ENCODE data around the gene SPRYD3.

Gene SPRYD3

DNA sequence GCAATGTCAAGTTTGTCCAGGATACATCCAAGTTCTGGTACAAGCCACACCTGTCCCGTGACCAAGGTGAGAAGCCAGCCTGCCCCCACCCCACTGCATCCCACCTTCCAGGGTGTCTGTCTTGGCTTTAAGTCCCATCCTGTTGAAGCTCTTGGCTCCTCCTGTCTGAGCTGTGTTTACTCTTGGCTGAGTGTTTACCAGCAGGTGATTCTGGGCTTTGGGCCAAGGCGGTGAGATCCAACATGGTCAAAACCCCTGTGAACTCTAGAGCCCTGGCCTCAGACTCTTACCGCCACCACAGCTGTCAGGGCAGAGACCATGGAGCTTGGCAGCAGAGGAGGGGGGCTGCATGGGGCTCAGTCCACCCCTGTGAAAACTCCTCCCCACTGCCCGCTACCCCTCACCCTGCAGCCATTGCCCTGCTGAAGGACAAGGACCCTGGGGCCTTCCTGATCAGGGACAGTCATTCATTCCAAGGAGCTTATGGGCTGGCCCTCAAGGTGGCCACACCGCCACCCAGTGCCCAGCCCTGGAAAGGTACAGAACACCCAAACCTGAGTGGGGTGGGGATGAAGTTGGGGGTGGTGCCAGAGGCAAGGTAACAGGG lies 17.7 kb downstream of the SPRYD3 start:
- peaks cover 2% of the 10 kb centered on the region; the same call in 1 of the 2 replicates for H3K36me3 ChIP-seq
- peak; percentile 61 for DNase-seq
- H3K27ac ChIP-seq = no peak overlapping the region
- TF ChIP-seq CTCF (IDR thresholded peaks at IDR 0.05; ENCODE audit: low read depth, low read length) = peak; percentile 68
- H3K27me3 ChIP-seq (ENCODE audit: insufficient read depth, low read depth, severe bottlenecking) = no peaks in the 10 kb centered on the region
- no peak overlapping the region for H3K4me3 ChIP-seq (ENCODE audit: low read depth, low read length)
- H3K9me3 ChIP-seq (ENCODE audit: severe bottlenecking) = no peaks in the 10 kb centered on the region

DNA sequence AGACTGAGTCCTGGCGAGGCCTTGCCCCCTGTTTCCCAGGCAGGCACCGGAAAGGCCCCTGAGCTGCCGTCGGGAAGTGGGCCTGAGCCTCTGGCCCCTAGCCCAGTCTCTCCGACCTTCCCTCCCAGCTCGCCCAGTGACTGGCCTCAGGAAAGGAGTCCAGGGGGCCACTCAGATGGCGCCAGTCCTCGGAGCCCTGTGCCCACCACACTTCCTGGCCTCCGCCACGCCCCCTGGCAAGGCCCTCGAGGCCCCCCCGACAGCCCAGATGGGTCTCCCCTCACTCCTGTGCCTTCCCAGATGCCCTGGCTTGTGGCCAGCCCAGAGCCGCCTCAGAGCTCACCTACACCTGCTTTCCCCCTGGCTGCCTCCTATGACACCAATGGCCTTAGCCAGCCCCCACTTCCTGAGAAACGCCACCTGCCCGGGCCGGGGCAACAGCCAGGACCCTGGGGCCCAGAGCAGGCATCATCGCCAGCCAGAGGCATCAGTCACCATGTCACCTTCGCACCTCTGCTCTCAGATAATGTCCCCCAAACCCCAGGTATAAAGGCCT lies 18.4 kb downstream of the SPRYD3 start:
- H3K9me3 ChIP-seq (ENCODE audit: severe bottlenecking) = no peaks in the 10 kb centered on the region
- no peak overlapping the region for H3K4me3 ChIP-seq (ENCODE audit: low read depth, low read length)
- TF ChIP-seq CTCF (IDR thresholded peaks at IDR 0.05; ENCODE audit: low read depth, low read length) = no peak
- no peaks in the 10 kb centered on the region for H3K36me3 ChIP-seq
- no peak overlapping the region for H3K27ac ChIP-seq
- DNase-seq = no peak
- H3K27me3 ChIP-seq (ENCODE audit: insufficient read depth, low read depth, severe bottlenecking) = no peaks in the 10 kb centered on the region

DNA sequence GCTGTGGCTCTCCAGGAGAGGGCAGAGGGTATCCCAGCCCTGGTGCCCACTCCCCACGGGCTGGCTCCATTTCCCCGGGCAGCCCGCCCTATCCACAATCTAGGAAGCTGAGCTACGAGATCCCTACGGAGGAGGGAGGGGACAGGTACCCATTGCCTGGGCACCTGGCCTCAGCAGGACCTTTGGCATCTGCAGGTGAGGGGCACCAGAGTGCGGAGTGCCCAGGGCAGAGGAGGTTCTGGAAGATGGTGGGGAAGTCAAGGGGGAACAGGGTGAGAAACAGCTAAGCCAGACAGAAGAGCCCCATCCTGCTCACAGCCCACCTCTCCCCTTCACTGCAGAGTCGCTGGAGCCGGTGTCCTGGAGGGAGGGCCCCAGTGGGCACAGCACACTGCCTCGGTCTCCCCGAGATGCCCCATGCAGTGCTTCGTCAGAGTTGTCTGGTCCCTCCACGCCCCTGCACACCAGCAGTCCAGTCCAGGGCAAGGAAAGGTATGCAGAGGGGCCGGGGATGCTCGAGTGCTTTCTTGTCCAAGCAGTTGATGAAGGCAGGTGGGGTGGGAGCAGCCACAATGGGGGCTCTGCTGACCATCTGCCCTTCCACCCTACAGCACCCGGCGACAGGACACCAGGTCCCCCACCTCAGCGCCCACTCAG lies 19.0 kb downstream of the SPRYD3 start:
- TF ChIP-seq CTCF (IDR thresholded peaks at IDR 0.05; ENCODE audit: low read depth, low read length) = no peak
- Histone ChIP-seq H3K27ac (no peak overlapping the region), H3K36me3 (no peaks in the 10 kb centered on the region), H3K27me3 (ENCODE audit: insufficient read depth, low read depth, severe bottlenecking) (no peaks in the 10 kb centered on the region), H3K9me3 (ENCODE audit: severe bottlenecking) (no peaks in the 10 kb centered on the region), H3K4me3 (ENCODE audit: low read depth, low read length) (no peak overlapping the region)
- DNase-seq = no peak

GRCh38 chr12:53059434-53060063 lies 19.6 kb downstream of the SPRYD3 start:
- Histone ChIP-seq H3K36me3 (no peaks in the 10 kb centered on the region), H3K27me3 (ENCODE audit: insufficient read depth, low read depth, severe bottlenecking) (no peaks in the 10 kb centered on the region), H3K9me3 (ENCODE audit: severe bottlenecking) (no peaks in the 10 kb centered on the region), H3K27ac (no peak overlapping the region), H3K4me3 (ENCODE audit: low read depth, low read length) (no peak overlapping the region)
- TF ChIP-seq CTCF (IDR thresholded peaks at IDR 0.05; ENCODE audit: low read depth, low read length) = no peak
- DNase-seq = no peak

- no peak for DNase-seq
- no peak for TF ChIP-seq CTCF (IDR thresholded peaks at IDR 0.05; ENCODE audit: low read depth, low read length)
These were observed 20.3 kb downstream of the SPRYD3 start for GRCh38 chr12:53058674-53059433.

More at GRCh38 chr12:53058674-53059433, 20.3 kb downstream of the SPRYD3 start:
- no peaks in the 10 kb centered on the region for H3K9me3 ChIP-seq (ENCODE audit: severe bottlenecking)
- no peak overlapping the region for H3K4me3 ChIP-seq (ENCODE audit: low read depth, low read length)
- H3K36me3 ChIP-seq = no peaks in the 10 kb centered on the region
- H3K27ac ChIP-seq = no peak overlapping the region
- H3K27me3 ChIP-seq (ENCODE audit: insufficient read depth, low read depth, severe bottlenecking) = no peaks in the 10 kb centered on the region
